ENCODE results near the gene PHF23. TPM values are rescaled to one million over a fixed set of nuclear protein-coding genes. Genes with fewer than 3 reads are reported as not detected.

The PHF23 gene
- polyA plus RNA-seq, 4 donors = 57.4 to 66.4 (median 60.9) TPM

- no peak for DNase-seq (ENCODE audit: low read depth in 4 of 4, low spot score in 3 of 4)
Observed at GRCh38 chr17:7207120-7208001, 31.9 kb downstream of the PHF23 start.

GRCh38 chr17:7205561-7205960, 33.7 kb downstream of the PHF23 start:
- DNase-seq (ENCODE audit: low read depth in 4 of 4, low spot score in 3 of 4) = no peak

- DNase-seq (ENCODE audit: low read depth in 4 of 4, low spot score in 3 of 4) = peak in 3 of 4 donors; percentile 70 to 81 (median 73)
Observed at GRCh38 chr17:7204828-7205461, 34.3 kb downstream of the PHF23 start.

- DNase-seq (ENCODE audit: low read depth in 4 of 4, low spot score in 3 of 4) = no peak
Observed at GRCh38 chr17:7204336-7204735, 34.9 kb downstream of the PHF23 start.

- no peak for DNase-seq (ENCODE audit: low read depth in 4 of 4, low spot score in 3 of 4)
Observed at GRCh38 chr17:7203391-7203790, 35.9 kb downstream of the PHF23 start.

GRCh38 chr17:7196651-7197401, 42.4 kb downstream of the PHF23 start:
- no peak for DNase-seq (ENCODE audit: low read depth in 4 of 4, low spot score in 3 of 4)

- no peak for DNase-seq (ENCODE audit: low read depth in 4 of 4, low spot score in 3 of 4)
Observed at GRCh38 chr17:7195971-7196370, 43.3 kb downstream of the PHF23 start.

- DNase-seq (ENCODE audit: low read depth in 4 of 4, low spot score in 3 of 4) = no peak
Observed at GRCh38 chr17:7192271-7192937, 46.9 kb downstream of the PHF23 start.

- no peak for DNase-seq (ENCODE audit: low read depth in 4 of 4, low spot score in 3 of 4)
Observed at GRCh38 chr17:7191571-7192270, 47.5 kb downstream of the PHF23 start.

- no peak for DNase-seq (ENCODE audit: low read depth in 4 of 4, low spot score in 3 of 4)
Observed at GRCh38 chr17:7191069-7191468, 48.2 kb downstream of the PHF23 start.

GRCh38 chr17:7190276-7190917, 48.9 kb downstream of the PHF23 start:
- DNase-seq (ENCODE audit: low read depth in 4 of 4, low spot score in 3 of 4) = no peak

GRCh38 chr17:7186241-7186640, 53.0 kb downstream of the PHF23 start:
- DNase-seq (ENCODE audit: low read depth in 4 of 4, low spot score in 3 of 4) = no peak

Other genes with a start within 250 kb of the PHF23 start
- gene ALOX12, start 243.4 kb downstream of the PHF23 start, polyA plus RNA-seq (ENCODE audit: insufficient read length in 4 of 4) = 1 to 10 TPM; 1.2 to 3.3 (median 2.1) TPM
- gene RNASEK, start 226.8 kb downstream of the PHF23 start, polyA plus RNA-seq (ENCODE audit: insufficient read length in 4 of 4) = 100 to 1,000 TPM; 174 to 227 (median 189) TPM
- gene BCL6B, start 216.4 kb downstream of the PHF23 start, polyA plus RNA-seq (ENCODE audit: insufficient read length in 4 of 4) = 10 to 100 TPM; 25.7 to 30.7 (median 28.3) TPM
- 1 to 10 TPM; 2.7 to 4.8 (median 3.9) TPM for gene SLC16A13, start 203.4 kb downstream of the PHF23 start, polyA plus RNA-seq (ENCODE audit: insufficient read length in 4 of 4)
- gene SLC16A11, start 195.4 kb downstream of the PHF23 start, polyA plus RNA-seq (ENCODE audit: insufficient read length in 4 of 4) = under 1 TPM; 0.41 to 0.67 (median 0.59) TPM
- 1 to 10 TPM; 1.3 to 1.9 (median 1.4) TPM for gene CLEC10A, start 159.2 kb downstream of the PHF23 start, polyA plus RNA-seq (ENCODE audit: insufficient read length in 4 of 4)
- gene ASGR2, start 124.6 kb downstream of the PHF23 start, polyA plus RNA-seq (ENCODE audit: insufficient read length in 4 of 4) = 1 to 10 TPM in 3 of 4 donors, under 1 TPM in 1; 0.91 to 2.5 (median 1.7) TPM
- gene ASGR1, start 60.1 kb downstream of the PHF23 start, polyA plus RNA-seq (ENCODE audit: insufficient read length in 4 of 4) = 1 to 10 TPM; 4.6 to 8.1 (median 5.2) TPM
- gene DLG4, start 19.6 kb downstream of the PHF23 start, polyA plus RNA-seq (ENCODE audit: insufficient read length in 4 of 4) = 10 to 100 TPM; 30.3 to 40.3 (median 32.9) TPM
- gene ACADVL, start 19.5 kb downstream of the PHF23 start, polyA plus RNA-seq (ENCODE audit: insufficient read length in 4 of 4) = 100 to 1,000 TPM; 421 to 519 (median 462) TPM
- 10 to 100 TPM; 49.9 to 65.1 (median 50.9) TPM for gene DVL2, start 4.9 kb downstream of the PHF23 start, polyA plus RNA-seq (ENCODE audit: insufficient read length in 4 of 4)
- gene GABARAP, start 3.0 kb upstream of the PHF23 start, polyA plus RNA-seq (ENCODE audit: insufficient read length in 4 of 4) = 100 to 1,000 TPM; 389 to 496 (median 451) TPM
- gene CTDNEP1, start 12.3 kb upstream of the PHF23 start, polyA plus RNA-seq (ENCODE audit: insufficient read length in 4 of 4) = 100 to 1,000 TPM; 147 to 167 (median 159) TPM
- gene ELP5, start 12.8 kb upstream of the PHF23 start, polyA plus RNA-seq (ENCODE audit: insufficient read length in 4 of 4) = 10 to 100 TPM; 40.3 to 55.8 (median 50.5) TPM
- gene CLDN7, start 23.0 kb upstream of the PHF23 start, polyA plus RNA-seq (ENCODE audit: insufficient read length in 4 of 4) = 10 to 100 TPM; 45.0 to 66.0 (median 51.8) TPM
- gene SLC2A4, start 42.3 kb upstream of the PHF23 start, polyA plus RNA-seq (ENCODE audit: insufficient read length in 4 of 4) = 1 to 10 TPM; 1.8 to 2.9 (median 2.5) TPM
- 1 to 10 TPM; 2.9 to 4.2 (median 3.4) TPM for gene YBX2, start 55.2 kb upstream of the PHF23 start, polyA plus RNA-seq (ENCODE audit: insufficient read length in 4 of 4)
- 100 to 1,000 TPM; 297 to 355 (median 333) TPM for gene EIF5A, start 68.2 kb upstream of the PHF23 start, polyA plus RNA-seq (ENCODE audit: insufficient read length in 4 of 4)
- 100 to 1,000 TPM in 2 of 4 donors, 10 to 100 TPM in 2; 86.3 to 106 (median 99.6) TPM for gene GPS2, start 75.9 kb upstream of the PHF23 start, polyA plus RNA-seq (ENCODE audit: insufficient read length in 4 of 4)
- 10 to 100 TPM; 28.3 to 33.3 (median 30.7) TPM for gene NEURL4, start 89.9 kb upstream of the PHF23 start, polyA plus RNA-seq (ENCODE audit: insufficient read length in 4 of 4)
- 1 to 10 TPM; 5.7 to 9.1 (median 6.0) TPM for gene ACAP1, start 97.1 kb upstream of the PHF23 start, polyA plus RNA-seq (ENCODE audit: insufficient read length in 4 of 4)
- gene KCTD11, start 112.7 kb upstream of the PHF23 start, polyA plus RNA-seq (ENCODE audit: insufficient read length in 4 of 4) = 10 to 100 TPM; 12.4 to 13.6 (median 12.9) TPM
- gene TMEM95, start 115.7 kb upstream of the PHF23 start, polyA plus RNA-seq (ENCODE audit: insufficient read length in 4 of 4) = not detected
- gene TNK1, start 141.6 kb upstream of the PHF23 start, polyA plus RNA-seq (ENCODE audit: insufficient read length in 4 of 4) = 1 to 10 TPM; 3.2 to 7.2 (median 4.5) TPM
- 10 to 100 TPM; 30.5 to 46.3 (median 38.1) TPM for gene PLSCR3, start 155.1 kb upstream of the PHF23 start, polyA plus RNA-seq (ENCODE audit: insufficient read length in 4 of 4)
- gene TMEM256, start 164.6 kb upstream of the PHF23 start, polyA plus RNA-seq (ENCODE audit: insufficient read length in 4 of 4) = 100 to 1,000 TPM in 1 of 4 donors, 10 to 100 TPM in 3; 78.9 to 105 (median 86.2) TPM
- gene NLGN2, start 168.4 kb upstream of the PHF23 start, polyA plus RNA-seq (ENCODE audit: insufficient read length in 4 of 4) = 10 to 100 TPM; 22.8 to 32.6 (median 24.9) TPM
- gene SPEM1, start 180.9 kb upstream of the PHF23 start, polyA plus RNA-seq (ENCODE audit: insufficient read length in 4 of 4) = under 1 TPM in 1 of 4 donors, not detected in 3; 0.09 TPM
- gene SPEM2, start 186.2 kb upstream of the PHF23 start, polyA plus RNA-seq (ENCODE audit: insufficient read length in 4 of 4) = under 1 TPM in 2 of 4 donors, not detected in 2; 0.12 TPM
- gene SPEM3, start 189.4 kb upstream of the PHF23 start, polyA plus RNA-seq (ENCODE audit: insufficient read length in 4 of 4) = not detected
- gene TMEM102, start 196.0 kb upstream of the PHF23 start, polyA plus RNA-seq (ENCODE audit: insufficient read length in 4 of 4) = 1 to 10 TPM; 3.6 to 5.6 (median 4.3) TPM
- gene FGF11, start 200.1 kb upstream of the PHF23 start, polyA plus RNA-seq (ENCODE audit: insufficient read length in 4 of 4) = 1 to 10 TPM; 6.0 to 8.6 (median 7.8) TPM
- 10 to 100 TPM; 10.1 to 11.7 (median 11.3) TPM for gene CHRNB1, start 205.6 kb upstream of the PHF23 start, polyA plus RNA-seq (ENCODE audit: insufficient read length in 4 of 4)
- gene ZBTB4, start 240.2 kb upstream of the PHF23 start, polyA plus RNA-seq (ENCODE audit: insufficient read length in 4 of 4) = 10 to 100 TPM; 38.6 to 47.4 (median 44.3) TPM
- under 1 TPM in 3 of 4 donors, not detected in 1; 0.16 to 0.22 (median 0.21) TPM for gene SLC35G6, start 242.0 kb upstream of the PHF23 start, polyA plus RNA-seq (ENCODE audit: insufficient read length in 4 of 4)
- 100 to 1,000 TPM; 117 to 158 (median 121) TPM for gene POLR2A, start 244.9 kb upstream of the PHF23 start, polyA plus RNA-seq (ENCODE audit: insufficient read length in 4 of 4)